GM12892 (cell line): ENCODE results near the gene SPTLC3.

Experiments
- POLR2A ChIP-seq: IDR thresholded peaks from 2 replicates; pipeline ENCODE4 v1.6.1; 2011; ENCODE audit warnings: low read depth, low read length, control low read depth
- POLR2AphosphoS5 ChIP-seq: IDR thresholded peaks from 2 replicates; pipeline ENCODE4 v1.6.1; 2011; ENCODE audit warnings: low read depth, low read length, control low read depth
- TAF1 ChIP-seq: IDR thresholded peaks from 2 replicates; pipeline ENCODE4 v1.6.1; 2011; ENCODE audit warnings: low read depth, mild to moderate bottlenecking, control low read depth, low read length, borderline replicate concordance

- TF ChIP-seq POLR2AphosphoS5 (no peak), POLR2A (no peak), TAF1 (no peak)
These were observed 6.5 kb upstream of the SPTLC3 start for GRCh38 chr20:13002251-13002650.
